Activated CD4-positive, alpha-beta T cell treated with anti-CD3 and anti-CD28 coated beads for 36 hours (primary cell): ENCODE results near the gene HSD17B2. TPM values are rescaled to one million over a fixed set of nuclear protein-coding genes. Genes with fewer than 3 reads are reported as not detected.
"Not testable (repeated sequence)": the region's sequence is repeated elsewhere in the genome, so short reads cannot be mapped to it uniquely, and the experiment has no call there.

Experiments used
- ATAC-seq: fragments of 200-7000 bp; cut with Tn5 transposase; one replicate; pipeline ENCODE4 v1.10.0; 2021; ENCODE audit warnings: mild to moderate bottlenecking, moderate library complexity
- CTCF ChIA-PET: fragments of 350-600 bp; sonication (Branson Sonifier 250); formaldehyde crosslinking; loops from one replicate; lab custom pipeline; 2021; ENCODE audit warnings: antibody characterized with exemption; lab: Charles Lee
- POLR2A ChIA-PET: fragments of 350-600 bp; sonication (Branson Sonifier 250); formaldehyde crosslinking; loops from one replicate; lab custom pipeline; 2021; ENCODE audit warnings: antibody characterized with exemption, inconsistent platforms; lab: Charles Lee
- DNase-seq: peaks from one replicate; pipeline ENCODE4 v3.0.0-alpha.2; 2020
- H3K27ac Mint-ChIP-seq: one replicate; pipeline ENCODE4 v1.8.0; 2021; ENCODE audit warnings: mixed read lengths
- H3K27me3 Mint-ChIP-seq: one replicate; pipeline ENCODE4 v1.8.0; 2021; ENCODE audit warnings: mixed read lengths
- H3K36me3 Mint-ChIP-seq: one replicate; pipeline ENCODE4 v1.8.0; 2021; ENCODE audit warnings: low read depth, mixed read lengths
- H3K4me1 Mint-ChIP-seq: one replicate; pipeline ENCODE4 v1.8.0; 2021; ENCODE audit warnings: mixed read lengths
- H3K4me3 Mint-ChIP-seq: one replicate; pipeline ENCODE4 v1.8.0; 2021; ENCODE audit warnings: mild to moderate bottlenecking, moderate library complexity, mixed read lengths
- H3K9me3 Mint-ChIP-seq: one replicate; pipeline ENCODE4 v1.8.0; 2021; ENCODE audit warnings: low read depth, mixed read lengths
- intact Hi-C, 2 experiments: fragments of 100-400 bp; cut with DNase I in 1 of 2; cut with micrococcal nuclease in 1 of 2; formaldehyde crosslinking; loops; one replicate each; pipeline versions ENCODE4 v1.14.2 to v1.15.1; 2022 to 2024; cut with DNase I, micrococcal nuclease
- total RNA-seq, 2 experiments: library from RNA; stranded (reverse); gene quantifications; one replicate each; pipeline ENCODE4 v1.2.3, GENCODE V29; 2021

The HSD17B2 gene
- total RNA-seq, 2 experiments from 2014 or later, result not detected

- DNase-seq (no peak), ATAC-seq (no peak)
- CTCF ChIA-PET, result no interaction called here
- no peak overlapping the region for H3K4me3 Mint-ChIP-seq
- peaks cover 17% of the 10 kb centered on the region for H3K4me1 Mint-ChIP-seq
- H3K27ac Mint-ChIP-seq, result no peak overlapping the region
- H3K9me3 Mint-ChIP-seq, result peaks cover 20% of the 10 kb centered on the region
- H3K27me3 Mint-ChIP-seq, result no peaks in the 10 kb centered on the region
- peaks cover 41% of the 10 kb centered on the region for H3K36me3 Mint-ChIP-seq
- intact Hi-C loops, result no loop called here
- POLR2A ChIA-PET, result no interaction called here
Observed at GRCh38 chr16:82005027-82005830, 29.8 kb upstream of the HSD17B2 start.

- CTCF ChIA-PET, result no interaction called here
- Mint-ChIP-seq H3K36me3 (peaks cover 43% of the 10 kb centered on the region), H3K4me1 (peaks cover 24% of the 10 kb centered on the region), H3K27me3 (no peaks in the 10 kb centered on the region), H3K4me3 (no peak overlapping the region), H3K9me3 (peaks cover 23% of the 10 kb centered on the region), H3K27ac (no peak overlapping the region)
- POLR2A ChIA-PET, result no interaction called here
- intact Hi-C loops, result no loop called here
- ATAC-seq (no peak), DNase-seq (no peak)
Observed at GRCh38 chr16:82006036-82006435, 29.0 kb upstream of the HSD17B2 start.

DNA sequence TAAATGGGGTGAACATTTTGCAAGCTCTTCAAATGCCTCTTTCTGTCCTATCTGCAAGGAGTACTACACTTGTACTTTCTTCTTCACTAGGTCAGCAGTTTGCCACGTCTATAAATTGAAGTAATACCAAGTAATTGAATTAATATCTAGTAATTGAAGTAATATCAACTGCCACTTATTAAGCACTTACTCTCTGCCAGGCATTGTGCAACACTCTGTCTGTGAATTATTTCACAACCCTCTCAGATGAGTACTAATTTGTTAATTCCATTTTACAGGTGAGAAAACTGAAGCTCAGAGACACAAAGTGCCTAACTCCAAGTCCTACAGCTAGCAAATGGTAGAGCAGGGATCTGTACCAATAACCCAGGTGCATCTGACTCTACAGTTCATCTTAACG, 27.9 kb upstream of the HSD17B2 start:
- Mint-ChIP-seq H3K9me3 (peaks cover 26% of the 10 kb centered on the region), H3K4me3 (no peak overlapping the region), H3K27me3 (no peaks in the 10 kb centered on the region), H3K36me3 (peaks cover 42% of the 10 kb centered on the region), H3K27ac (no peak overlapping the region), H3K4me1 (peaks cover 25% of the 10 kb centered on the region)
- ChIA-PET POLR2A (no interaction called here), CTCF (no interaction called here)
- DNase-seq, result no peak
- ATAC-seq, result no peak
- intact Hi-C loops, result no loop called here

- peaks cover 26% of the 10 kb centered on the region for H3K9me3 Mint-ChIP-seq
- DNase-seq, result peak; percentile 22
- ChIA-PET POLR2A (no interaction called here), CTCF (no interaction called here)
- H3K27ac Mint-ChIP-seq, result no peak overlapping the region
- H3K4me1 Mint-ChIP-seq, result peaks cover 24% of the 10 kb centered on the region
- no peak for ATAC-seq
- intact Hi-C loops, result no loop called here
- peaks cover 32% of the 10 kb centered on the region for H3K36me3 Mint-ChIP-seq
- H3K27me3 Mint-ChIP-seq, result peaks cover 4% of the 10 kb centered on the region
- H3K4me3 Mint-ChIP-seq, result no peak overlapping the region
Observed at GRCh38 chr16:82008957-82009592, 26.0 kb upstream of the HSD17B2 start.

DNA sequence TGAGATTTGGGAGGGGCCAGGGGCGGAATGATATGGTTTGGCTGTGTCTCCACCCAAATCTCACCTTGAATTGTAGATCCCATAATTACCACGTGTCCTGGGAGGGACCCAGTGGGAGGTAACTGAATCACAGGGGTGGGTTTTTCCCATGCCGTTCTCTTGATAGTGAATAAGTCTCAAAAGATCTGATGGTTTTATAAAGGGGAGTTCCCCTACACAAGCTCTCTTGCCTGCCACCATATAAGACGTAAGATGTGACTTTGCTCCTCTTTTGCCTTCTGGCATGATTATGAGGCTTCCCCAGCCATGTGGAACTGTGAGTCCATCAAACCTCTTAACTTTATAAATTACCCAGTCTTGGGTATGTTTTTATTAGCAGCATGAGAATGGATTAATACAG, 25.3 kb upstream of the HSD17B2 start:
- ATAC-seq (peak; percentile 18), DNase-seq (peak; percentile 29)
- H3K36me3 Mint-ChIP-seq, result peaks cover 32% of the 10 kb centered on the region
- intact Hi-C loops, result loop anchor here in 1 of 2 experiments (2.0 kb wide), 1 partner anchor 183 kb away; no protein-coding TSS in a partner anchor
- H3K27ac Mint-ChIP-seq, result peak overlapping the region; percentile 93
- ChIA-PET CTCF (interaction anchor here (0.7 kb wide), 1 partner anchor 143 kb away, joined by 3 read pairs; no protein-coding TSS in a partner anchor), POLR2A (interaction anchor here (0.6 kb wide), 1 partner anchor 421 kb away, joined by 4 read pairs; no protein-coding TSS in a partner anchor)
- H3K27me3 Mint-ChIP-seq, H3K4me3 Mint-ChIP-seq: not testable (repeated sequence)
- peaks cover 27% of the 10 kb centered on the region for H3K9me3 Mint-ChIP-seq
- H3K4me1 Mint-ChIP-seq, result peaks cover 24% of the 10 kb centered on the region

GRCh38 chr16:82010649-82011048, 24.4 kb upstream of the HSD17B2 start:
- Mint-ChIP-seq H3K4me1 (peaks cover 24% of the 10 kb centered on the region), H3K27me3 (peaks cover 11% of the 10 kb centered on the region), H3K36me3 (peaks cover 31% of the 10 kb centered on the region), H3K9me3 (peaks cover 31% of the 10 kb centered on the region), H3K4me3 (peak overlapping the region; percentile 84), H3K27ac (peak overlapping the region; percentile 93)
- intact Hi-C loops, result loop anchor here in 1 of 2 experiments (1.0 to 2.0 kb wide), 2 partner anchors 160 to 182 kb away; partner anchors contain the start of gene MPHOSPH6
- ATAC-seq (peak; percentile 74), DNase-seq (peak; percentile 40)
- CTCF ChIA-PET, result interaction anchor here (0.7 to 0.8 kb wide), 2 partner anchors 39 to 252 kb away, joined by 3 read pairs; no protein-coding TSS in a partner anchor
- POLR2A ChIA-PET, result no interaction called here

GRCh38 chr16:82011199-82011641, 23.8 kb upstream of the HSD17B2 start, which contains the start of gene SDR42E1:
SDR42E1 (minus strand) TSS chr16:82011470; CDS start chr16:82000858, 10,612 bp downstream.
- ATAC-seq, result peak; percentile 80
- H3K4me1 Mint-ChIP-seq, result peaks cover 24% of the 10 kb centered on the region
- H3K27ac Mint-ChIP-seq, result peak within 1 kb of the TSS; percentile 93
- peak; percentile 82 for DNase-seq
- ChIA-PET CTCF (interaction anchor here (0.7 to 0.8 kb wide), 2 partner anchors 39 to 251 kb away, joined by 3 read pairs; no protein-coding TSS in a partner anchor), POLR2A (no interaction called here)
- peaks cover 13% of the 10 kb centered on the region for H3K27me3 Mint-ChIP-seq
- intact Hi-C loops, result loop anchor here in 1 of 2 experiments (1.0 to 2.0 kb wide), 2 partner anchors 159 to 182 kb away; partner anchors contain the start of gene MPHOSPH6
- peak within 1 kb of the TSS; percentile 84 for H3K4me3 Mint-ChIP-seq
- H3K9me3 Mint-ChIP-seq, result peaks cover 31% of the 10 kb centered on the region
- peaks cover 31% of the 10 kb centered on the region for H3K36me3 Mint-ChIP-seq

DNA sequence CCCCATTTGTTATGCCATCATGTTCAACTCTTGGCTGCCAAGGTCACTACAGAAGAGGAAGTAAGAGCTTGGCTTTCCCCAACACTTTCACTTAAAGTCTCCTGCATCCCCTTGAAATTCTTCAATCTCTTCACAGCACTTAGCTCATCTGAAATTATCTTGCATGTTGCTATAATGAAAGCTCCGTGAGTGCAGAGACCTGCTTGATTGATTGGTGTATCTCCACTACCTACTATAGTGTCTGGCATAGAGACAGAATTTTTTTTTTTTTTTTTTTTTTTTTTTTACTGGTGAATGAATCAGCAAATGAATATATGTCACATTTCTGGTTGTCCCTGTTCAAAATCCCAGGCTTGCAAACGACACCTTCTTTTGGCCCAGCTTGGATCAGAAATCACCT, 21.9 kb upstream of the HSD17B2 start:
- Mint-ChIP-seq H3K36me3 (peaks cover 23% of the 10 kb centered on the region), H3K27me3 (peaks cover 17% of the 10 kb centered on the region), H3K9me3 (peaks cover 27% of the 10 kb centered on the region), H3K27ac (no peak overlapping the region), H3K4me3 (no peak overlapping the region), H3K4me1 (peaks cover 24% of the 10 kb centered on the region)
- DNase-seq (no peak), ATAC-seq (no peak)
- ChIA-PET POLR2A (no interaction called here), CTCF (interaction anchor here (0.6 kb wide), 1 partner anchor 618 kb away, joined by 3 read pairs; no protein-coding TSS in a partner anchor)
- intact Hi-C loops, result no loop called here

GRCh38 chr16:82016263-82016662, 18.8 kb upstream of the HSD17B2 start:
- H3K9me3 Mint-ChIP-seq, result peaks cover 9% of the 10 kb centered on the region
- POLR2A ChIA-PET, result no interaction called here
- H3K4me1 Mint-ChIP-seq, result peaks cover 4% of the 10 kb centered on the region
- DNase-seq (no peak), ATAC-seq (no peak)
- CTCF ChIA-PET, result interaction anchor here (1.6 kb wide), 1 partner anchor 12 kb away, joined by 6 read pairs; no protein-coding TSS in a partner anchor
- H3K27ac Mint-ChIP-seq, result no peak overlapping the region
- peaks cover 34% of the 10 kb centered on the region for H3K27me3 Mint-ChIP-seq
- H3K36me3 Mint-ChIP-seq, result peaks cover 2% of the 10 kb centered on the region
- intact Hi-C loops, result no loop called here
- no peak overlapping the region for H3K4me3 Mint-ChIP-seq

DNA sequence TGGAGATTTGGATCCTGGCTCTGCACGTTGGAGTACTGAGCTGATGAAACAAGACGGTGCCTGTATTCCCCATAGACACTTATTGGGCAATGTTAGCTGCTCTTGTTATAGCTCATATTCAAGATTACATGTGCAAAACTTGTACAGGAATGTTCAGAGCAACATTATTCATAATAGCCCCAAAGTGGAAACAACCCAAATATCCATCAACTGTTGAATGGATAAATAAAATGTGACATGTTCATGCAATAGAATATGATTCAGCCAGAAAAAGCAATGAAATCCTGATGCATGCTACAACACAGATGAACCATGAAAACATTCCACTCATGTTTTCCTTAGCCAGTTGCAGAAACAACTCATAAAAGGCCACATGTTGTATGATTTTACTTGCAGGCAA, 18.1 kb upstream of the HSD17B2 start:
- Mint-ChIP-seq H3K4me1 (no peaks in the 10 kb centered on the region), H3K4me3 (no peak overlapping the region), H3K27me3 (peaks cover 34% of the 10 kb centered on the region), H3K36me3 (peaks cover 2% of the 10 kb centered on the region), H3K27ac (no peak overlapping the region), H3K9me3 (peaks cover 5% of the 10 kb centered on the region)
- ATAC-seq, result no peak
- intact Hi-C loops, result no loop called here
- no peak for DNase-seq
- ChIA-PET POLR2A (no interaction called here), CTCF (interaction anchor here (1.6 kb wide), 1 partner anchor 13 kb away, joined by 6 read pairs; no protein-coding TSS in a partner anchor)

- Mint-ChIP-seq H3K9me3 (peaks cover 5% of the 10 kb centered on the region), H3K36me3 (no peaks in the 10 kb centered on the region), H3K27ac (no peak overlapping the region), H3K4me1 (no peaks in the 10 kb centered on the region), H3K4me3 (no peak overlapping the region), H3K27me3 (peaks cover 31% of the 10 kb centered on the region)
- CTCF ChIA-PET, result interaction anchor here (1.6 kb wide), 1 partner anchor 14 kb away, joined by 6 read pairs; no protein-coding TSS in a partner anchor
- ATAC-seq, result no peak
- POLR2A ChIA-PET, result no interaction called here
- intact Hi-C loops, result no loop called here
- DNase-seq, result no peak
Observed at GRCh38 chr16:82017911-82018568, 17.0 kb upstream of the HSD17B2 start.
